Upper lobe of right lung (tissue), 1 donor: ENCODE data around the gene LMBR1L. TPM values are rescaled to one million over a fixed set of nuclear protein-coding genes. Genes with fewer than 3 reads are reported as not detected.

ENCODE experiments used
- ATAC-seq: fragments of 200-7000 bp; cut with Tn5 transposase; one replicate; pipeline ENCODE4 v1.9.1; 2020; ENCODE audit warnings: mild to moderate bottlenecking, moderate library complexity
- DNase-seq: peaks from one replicate; pipeline ENCODE4 v3.0.0-alpha.2; 2020
- H3K27ac ChIP-seq: fragments of 200-600 bp; one replicate; pipeline ENCODE4 v1.8.0; 2022
- H3K27me3 ChIP-seq: fragments of 200-600 bp; one replicate; pipeline ENCODE4 v1.8.0; 2022; ENCODE audit warnings: mild to moderate bottlenecking
- H3K36me3 ChIP-seq: fragments of 200-600 bp; one replicate; pipeline ENCODE4 v1.8.0; 2022
- H3K4me1 ChIP-seq: fragments of 200-600 bp; one replicate; pipeline ENCODE4 v1.8.0; 2022
- H3K4me3 ChIP-seq: fragments of 200-600 bp; one replicate; pipeline ENCODE4 v1.8.0; 2022; ENCODE audit warnings: mild to moderate bottlenecking
- H3K9me3 ChIP-seq: fragments of 200-600 bp; one replicate; pipeline ENCODE4 v1.8.0; 2022
- intact Hi-C: fragments of 100-400 bp; cut with DNase I; formaldehyde crosslinking; loops from one replicate; pipeline ENCODE4 v1.11.0; 2022
- total RNA-seq: library from RNA; stranded (reverse); fragmentation: NEBNext Ultra II Directional; extraction: Animal tissue kit (Norgen Biotek cat#: 25700); gene quantifications from one replicate; pipeline ENCODE4 v1.2.1, GENCODE V29; 2021
- TF ChIP-seq, protein P1 (sequence below): fragments of 200-600 bp; IDR thresholded peaks from one replicate; pipeline ENCODE4 v1.8.0; 2022; ENCODE audit warnings: antibody characterized with exemption
- donor health status: DM: no; HTN: yes; CAD: no; lungs with severe emphysema.

LMBR1L gene
- total RNA-seq, 1 donor from 2014 or later, result 54.3 TPM

- Histone ChIP-seq H3K27ac (peak overlapping the region; percentile 98), H3K27me3 (no peaks in the 10 kb centered on the region), H3K4me3 (peak overlapping the region; percentile 96), H3K4me1 (peaks cover 44% of the 10 kb centered on the region), H3K36me3 (peaks cover 14% of the 10 kb centered on the region), H3K9me3 (no peaks in the 10 kb centered on the region)
- DNase-seq (no peak), ATAC-seq (no peak)
- intact Hi-C loops, result no loop called here
- TF ChIP-seq, protein P1, sequence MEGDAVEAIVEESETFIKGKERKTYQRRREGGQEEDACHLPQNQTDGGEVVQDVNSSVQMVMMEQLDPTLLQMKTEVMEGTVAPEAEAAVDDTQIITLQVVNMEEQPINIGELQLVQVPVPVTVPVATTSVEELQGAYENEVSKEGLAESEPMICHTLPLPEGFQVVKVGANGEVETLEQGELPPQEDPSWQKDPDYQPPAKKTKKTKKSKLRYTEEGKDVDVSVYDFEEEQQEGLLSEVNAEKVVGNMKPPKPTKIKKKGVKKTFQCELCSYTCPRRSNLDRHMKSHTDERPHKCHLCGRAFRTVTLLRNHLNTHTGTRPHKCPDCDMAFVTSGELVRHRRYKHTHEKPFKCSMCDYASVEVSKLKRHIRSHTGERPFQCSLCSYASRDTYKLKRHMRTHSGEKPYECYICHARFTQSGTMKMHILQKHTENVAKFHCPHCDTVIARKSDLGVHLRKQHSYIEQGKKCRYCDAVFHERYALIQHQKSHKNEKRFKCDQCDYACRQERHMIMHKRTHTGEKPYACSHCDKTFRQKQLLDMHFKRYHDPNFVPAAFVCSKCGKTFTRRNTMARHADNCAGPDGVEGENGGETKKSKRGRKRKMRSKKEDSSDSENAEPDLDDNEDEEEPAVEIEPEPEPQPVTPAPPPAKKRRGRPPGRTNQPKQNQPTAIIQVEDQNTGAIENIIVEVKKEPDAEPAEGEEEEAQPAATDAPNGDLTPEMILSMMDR, result no peak
Measured at GRCh38 chr12:49058366-49059044, 52.1 kb downstream of the LMBR1L start.

DNA sequence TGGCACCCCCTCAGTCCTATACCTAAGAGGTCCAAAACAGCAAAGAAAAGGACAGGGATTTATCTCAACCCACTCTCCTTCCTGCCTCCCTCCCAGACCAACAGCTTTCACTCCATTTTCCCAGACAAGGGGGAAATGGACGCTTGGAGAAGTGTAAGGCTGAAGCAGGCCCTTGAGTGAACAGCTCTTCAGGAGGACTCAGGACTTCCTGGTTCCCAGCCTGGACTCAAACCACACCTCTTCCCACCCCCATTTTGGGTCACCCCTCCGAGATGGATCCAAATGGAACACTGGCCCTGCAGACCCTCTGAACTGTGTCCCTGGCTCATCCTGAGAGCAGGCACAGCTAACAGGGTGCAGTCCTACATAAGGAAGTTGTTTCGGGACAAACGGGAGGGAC, 52.8 kb downstream of the LMBR1L start:
- TF ChIP-seq, protein P1, result no peak
- peaks cover 44% of the 10 kb centered on the region for H3K4me1 ChIP-seq
- H3K27ac ChIP-seq, result peak overlapping the region; percentile 98
- ATAC-seq, result peak; percentile 35
- DNase-seq, result no peak
- peak overlapping the region; percentile 96 for H3K4me3 ChIP-seq
- H3K27me3 ChIP-seq, result no peaks in the 10 kb centered on the region
- H3K9me3 ChIP-seq, result no peaks in the 10 kb centered on the region
- H3K36me3 ChIP-seq, result peaks cover 21% of the 10 kb centered on the region
- intact Hi-C loops, result no loop called here

GRCh38 chr12:49055978-49056754, 54.5 kb downstream of the LMBR1L start:
- peak overlapping the region; percentile 98 for H3K27ac ChIP-seq
- peaks cover 39% of the 10 kb centered on the region for H3K4me1 ChIP-seq
- DNase-seq, result peak; percentile 66
- peak overlapping the region; percentile 96 for H3K4me3 ChIP-seq
- intact Hi-C loops, result no loop called here
- peak; percentile 76 for ATAC-seq
- no peaks in the 10 kb centered on the region for H3K27me3 ChIP-seq
- H3K9me3 ChIP-seq, result no peaks in the 10 kb centered on the region
- TF ChIP-seq, protein P1, result no peak
- H3K36me3 ChIP-seq, result peaks cover 38% of the 10 kb centered on the region

DNA sequence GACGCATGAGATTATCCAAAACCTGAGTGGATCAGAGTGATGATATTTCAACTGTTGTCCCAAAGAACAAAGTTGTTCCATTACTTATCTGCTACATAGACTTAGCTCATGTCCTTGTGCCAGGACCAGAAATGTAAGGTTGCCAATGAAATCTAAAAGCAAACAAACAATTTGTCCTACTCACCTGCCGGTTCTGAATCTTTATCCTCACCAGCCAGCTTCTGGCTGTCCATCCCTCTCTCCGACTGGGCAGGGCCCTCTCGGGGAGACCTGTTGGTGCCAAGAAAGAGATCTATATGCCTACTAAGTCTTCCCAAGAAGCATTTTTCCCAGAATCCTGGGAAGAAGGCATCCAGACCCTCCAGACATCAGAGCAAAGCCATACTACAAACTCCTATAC, 55.6 kb downstream of the LMBR1L start:
- Histone ChIP-seq H3K27ac (no peak overlapping the region), H3K27me3 (no peaks in the 10 kb centered on the region), H3K4me1 (peaks cover 38% of the 10 kb centered on the region), H3K4me3 (no peak overlapping the region), H3K9me3 (no peaks in the 10 kb centered on the region), H3K36me3 (peaks cover 49% of the 10 kb centered on the region)
- TF ChIP-seq, protein P1, result no peak
- DNase-seq (no peak), ATAC-seq (no peak)
- intact Hi-C loops, result no loop called here

GRCh38 chr12:49054524-49054923, 56.1 kb downstream of the LMBR1L start:
- Histone ChIP-seq H3K27me3 (no peaks in the 10 kb centered on the region), H3K27ac (no peak overlapping the region), H3K36me3 (peaks cover 54% of the 10 kb centered on the region), H3K4me1 (peaks cover 38% of the 10 kb centered on the region), H3K4me3 (no peak overlapping the region), H3K9me3 (no peaks in the 10 kb centered on the region)
- ATAC-seq, result no peak
- intact Hi-C loops, result no loop called here
- TF ChIP-seq, protein P1, result no peak
- DNase-seq, result no peak
